ENCODE measurements around the gene KIAA1671. TPM values are rescaled to one million over a fixed set of nuclear protein-coding genes. Genes with fewer than 3 reads are reported as not detected.

The KIAA1671 gene
- total RNA-seq, 4 donors from 2014 or later = 20.9 to 41.8 (median 28.4) TPM

DNA sequence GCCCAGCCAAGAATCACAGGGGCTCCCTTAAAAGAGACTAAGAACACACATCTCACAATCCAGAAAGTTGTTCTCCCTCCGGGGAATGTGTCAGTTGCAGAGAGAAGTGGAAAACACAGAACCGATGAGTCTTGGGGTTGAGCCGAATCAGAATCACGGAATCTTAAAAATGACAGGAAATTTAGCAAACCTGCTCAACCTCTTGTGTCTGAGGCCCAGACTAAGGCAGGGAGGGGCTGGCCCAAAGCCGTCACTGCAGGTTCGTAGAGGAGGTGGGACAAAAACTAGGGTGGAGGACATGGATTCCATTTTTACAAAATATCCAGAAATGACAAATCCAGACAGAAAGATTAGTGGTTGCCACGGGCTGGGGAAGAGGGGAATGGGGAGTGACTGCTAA is 63.8 kb downstream of the KIAA1671 start:
- 69 to 100% methylated on average over 1 to 6 of the region's 7 CpGs for WGBS, 2 donors (ENCODE audit: low coverage in 1 of 2)
- H3K9me3 ChIP-seq = no peaks in the 10 kb centered on the region
- no peak overlapping the region for H3K4me3 ChIP-seq
- no peak for ATAC-seq
- H3K27ac ChIP-seq = no peak overlapping the region
- no peaks in the 10 kb centered on the region for H3K36me3 ChIP-seq
- TF ChIP-seq, protein P1, sequence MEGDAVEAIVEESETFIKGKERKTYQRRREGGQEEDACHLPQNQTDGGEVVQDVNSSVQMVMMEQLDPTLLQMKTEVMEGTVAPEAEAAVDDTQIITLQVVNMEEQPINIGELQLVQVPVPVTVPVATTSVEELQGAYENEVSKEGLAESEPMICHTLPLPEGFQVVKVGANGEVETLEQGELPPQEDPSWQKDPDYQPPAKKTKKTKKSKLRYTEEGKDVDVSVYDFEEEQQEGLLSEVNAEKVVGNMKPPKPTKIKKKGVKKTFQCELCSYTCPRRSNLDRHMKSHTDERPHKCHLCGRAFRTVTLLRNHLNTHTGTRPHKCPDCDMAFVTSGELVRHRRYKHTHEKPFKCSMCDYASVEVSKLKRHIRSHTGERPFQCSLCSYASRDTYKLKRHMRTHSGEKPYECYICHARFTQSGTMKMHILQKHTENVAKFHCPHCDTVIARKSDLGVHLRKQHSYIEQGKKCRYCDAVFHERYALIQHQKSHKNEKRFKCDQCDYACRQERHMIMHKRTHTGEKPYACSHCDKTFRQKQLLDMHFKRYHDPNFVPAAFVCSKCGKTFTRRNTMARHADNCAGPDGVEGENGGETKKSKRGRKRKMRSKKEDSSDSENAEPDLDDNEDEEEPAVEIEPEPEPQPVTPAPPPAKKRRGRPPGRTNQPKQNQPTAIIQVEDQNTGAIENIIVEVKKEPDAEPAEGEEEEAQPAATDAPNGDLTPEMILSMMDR (IDR thresholded peaks at IDR 0.05) = no peak
- TF ChIP-seq POLR2A (IDR thresholded peaks at IDR 0.05) = no peak
- no peak for TF ChIP-seq POLR2AphosphoS5 (IDR thresholded peaks at IDR 0.05)
- no peak for TF ChIP-seq EP300 (IDR thresholded peaks at IDR 0.05)
- H3K27me3 ChIP-seq = no peaks in the 10 kb centered on the region
- H3K4me1 ChIP-seq = peaks cover 0 to 14% (median 0%) of the 10 kb centered on the region in 3 donors

DNA sequence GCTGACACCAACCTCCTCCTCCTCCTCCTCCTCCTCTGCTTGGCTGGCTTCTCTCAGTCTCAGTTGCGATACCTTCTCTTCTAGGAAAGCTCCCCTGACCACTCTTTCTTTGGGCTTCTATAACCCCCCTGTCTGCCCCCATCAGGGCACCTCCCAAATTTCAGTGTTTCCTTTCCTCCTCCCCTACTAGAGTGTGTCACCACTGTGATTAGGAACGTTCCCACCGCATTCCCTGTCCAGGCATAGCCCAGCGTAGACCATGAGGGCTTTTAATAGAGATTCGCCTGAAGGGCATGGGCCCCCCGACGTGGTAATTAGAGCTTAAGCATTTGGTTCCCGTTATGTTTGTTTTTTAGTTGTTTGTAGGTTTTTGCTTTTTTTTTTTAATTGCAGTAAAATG is 65.5 kb downstream of the KIAA1671 start:
- TF ChIP-seq, protein P1 (IDR thresholded peaks at IDR 0.05) = no peak
- TF ChIP-seq EP300 (IDR thresholded peaks at IDR 0.05) = no peak
- TF ChIP-seq POLR2A (IDR thresholded peaks at IDR 0.05) = no peak
- no peak for TF ChIP-seq POLR2AphosphoS5 (IDR thresholded peaks at IDR 0.05)
- Histone ChIP-seq H3K9me3 (no peaks in the 10 kb centered on the region), H3K27me3 (no peaks in the 10 kb centered on the region), H3K36me3 (no peaks in the 10 kb centered on the region), H3K4me1 (peaks cover 0 to 11% (median 0%) of the 10 kb centered on the region in 3 donors), H3K27ac (no peak overlapping the region), H3K4me3 (no peak overlapping the region)
- 68 to 81% methylated on average over 6 to 8 of the region's 8 CpGs for WGBS, 2 donors (ENCODE audit: low coverage in 1 of 2)
- ATAC-seq = no peak

DNA sequence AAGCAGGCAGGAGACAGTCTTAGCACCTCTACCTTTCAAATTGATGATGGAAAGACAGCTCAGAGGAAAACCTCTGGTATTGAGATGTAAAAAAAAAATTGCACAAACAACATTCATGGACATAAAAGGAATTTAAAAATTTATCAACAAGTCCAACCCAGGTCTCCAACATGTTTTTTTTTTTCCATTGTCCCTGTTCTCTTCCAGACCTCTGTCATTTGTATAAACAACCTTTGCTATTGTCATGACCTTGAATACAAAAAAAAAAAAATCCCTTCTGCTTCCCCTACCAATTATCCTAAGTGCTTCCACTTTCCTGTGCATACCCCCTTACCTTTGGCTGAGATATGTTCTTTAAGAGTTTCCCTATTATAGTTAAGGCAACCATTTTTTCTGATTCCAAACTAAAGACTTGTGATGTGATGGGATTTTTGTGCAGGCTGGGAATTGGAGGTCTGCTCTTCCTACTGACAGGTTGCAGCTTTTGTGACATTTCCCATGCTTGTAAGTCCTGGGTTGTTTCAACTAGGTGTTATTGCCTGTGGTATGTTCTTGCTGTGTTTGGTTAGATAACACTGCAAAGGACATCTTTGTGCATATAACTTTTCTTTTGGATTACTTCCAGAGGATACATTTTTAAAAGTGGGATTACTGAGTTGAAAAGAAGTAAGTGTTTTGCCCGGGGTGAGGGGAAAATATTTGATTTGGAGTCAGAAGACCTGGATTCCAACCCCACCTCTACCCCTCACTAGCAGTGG is 67.1 kb downstream of the KIAA1671 start:
- Histone ChIP-seq H3K4me1 (no peaks in the 10 kb centered on the region), H3K9me3 (no peaks in the 10 kb centered on the region), H3K36me3 (no peaks in the 10 kb centered on the region), H3K27me3 (no peaks in the 10 kb centered on the region), H3K27ac (no peak overlapping the region), H3K4me3 (no peak overlapping the region)
- no peak for TF ChIP-seq POLR2A (IDR thresholded peaks at IDR 0.05)
- TF ChIP-seq POLR2AphosphoS5 (IDR thresholded peaks at IDR 0.05) = no peak
- TF ChIP-seq, protein P1 (IDR thresholded peaks at IDR 0.05) = no peak
- TF ChIP-seq EP300 (IDR thresholded peaks at IDR 0.05) = no peak
- 31 to 80% methylated on average over 1 of the region's 1 CpG for WGBS, 2 donors (ENCODE audit: low coverage in 1 of 2)
- ATAC-seq = no peak

DNA sequence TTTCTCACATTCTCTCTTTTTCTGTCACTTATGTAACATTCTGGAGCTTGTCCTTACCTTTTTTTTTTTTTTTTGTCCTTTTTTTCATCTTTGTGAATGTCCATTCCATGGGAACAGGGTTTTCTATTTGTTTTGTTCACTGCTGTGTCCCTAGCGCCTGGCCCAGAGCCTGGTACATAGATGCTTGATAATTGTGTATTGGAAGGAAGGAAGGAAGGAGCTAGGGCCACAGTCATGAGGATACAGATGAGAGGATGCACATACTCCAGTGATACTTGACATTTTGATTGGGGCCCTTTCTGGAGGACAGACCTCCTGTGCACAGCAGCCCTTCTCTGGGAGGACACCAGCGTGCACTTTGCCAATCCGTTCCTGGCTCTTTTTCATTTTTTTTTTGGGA is 68.9 kb downstream of the KIAA1671 start:
- ATAC-seq = no peak

More for the DNA sequence above, 68.9 kb downstream of the KIAA1671 start:
- Histone ChIP-seq H3K27ac (no peak overlapping the region), H3K4me1 (peaks cover 0 to 6% (median 0%) of the 10 kb centered on the region in 3 donors), H3K9me3 (no peaks in the 10 kb centered on the region), H3K27me3 (no peaks in the 10 kb centered on the region), H3K36me3 (no peaks in the 10 kb centered on the region), H3K4me3 (no peak overlapping the region)
- TF ChIP-seq, protein P1 (IDR thresholded peaks at IDR 0.05) = no peak
- TF ChIP-seq EP300 (IDR thresholded peaks at IDR 0.05) (no peak), POLR2AphosphoS5 (IDR thresholded peaks at IDR 0.05) (no peak), POLR2A (IDR thresholded peaks at IDR 0.05) (no peak)
- WGBS, 2 donors (ENCODE audit: low coverage in 1 of 2) = 83 to 100% methylated on average over 1 to 2 of the region's 3 CpGs

All from gastroesophageal sphincter (tissue), 4 donors.